PFSK-1 (cell line): ENCODE data around the gene MESD.

ENCODE experiments used
- FOXP2 ChIP-seq: optimal IDR thresholded peaks from 2 replicates; pipeline ENCODE3; 2011; ENCODE audit warnings: borderline replicate concordance, control low read depth, inconsistent platforms; ENCODE audit not compliant: insufficient read depth; ENCODE audit errors: extremely low read length, extremely low read depth
- POLR2AphosphoS5 ChIP-seq: IDR thresholded peaks from 2 replicates; pipeline ENCODE4 v1.6.1; 2012; ENCODE audit warnings: low read depth, mild to moderate bottlenecking, control low read depth, low read length, moderate library complexity
- REST ChIP-seq, 2 experiments: IDR thresholded peaks; 2 replicates each; pipeline versions ENCODE4 v1.6.1 to v1.8.0; 2011 to 2012; ENCODE audit warnings: low read depth in 2 of 2, low read length in 2 of 2, control low read depth in 1 of 2, inconsistent platforms in 1 of 2, mild to moderate bottlenecking in 1 of 2, moderate library complexity in 1 of 2; ENCODE audit not compliant: insufficient read depth in 1 of 2
- SIN3A ChIP-seq: IDR thresholded peaks from 2 replicates; pipeline ENCODE4 v1.6.1; 2012; ENCODE audit warnings: mild to moderate bottlenecking, low read length, moderate library complexity, borderline replicate concordance; ENCODE audit not compliant: insufficient read depth
- TAF1 ChIP-seq: IDR thresholded peaks from 2 replicates; pipeline ENCODE4 v1.6.1; 2012; ENCODE audit warnings: low read length, control low read depth, borderline replicate concordance; ENCODE audit not compliant: insufficient read depth

The MESD gene

GRCh38 chr15:81015621-81016488 is 26.2 kb upstream of the MESD start:
- TF ChIP-seq FOXP2 (no peak), SIN3A (no peak), REST (IDR thresholded peaks at IDR 0.05; ENCODE audit: insufficient read depth in 1 of 2, low read depth in 2 of 2, low read length in 2 of 2) (no peak), TAF1 (no peak), POLR2AphosphoS5 (no peak)

- TF ChIP-seq TAF1 (no peak), REST (IDR thresholded peaks at IDR 0.05; ENCODE audit: insufficient read depth in 1 of 2, low read depth in 2 of 2, low read length in 2 of 2) (no peak), FOXP2 (no peak), SIN3A (no peak), POLR2AphosphoS5 (no peak)
Observed at GRCh38 chr15:81014446-81015093, 25.0 kb upstream of the MESD start.

- no peak for TF ChIP-seq FOXP2
- TF ChIP-seq POLR2AphosphoS5: no peak
- no peak for TF ChIP-seq REST (IDR thresholded peaks at IDR 0.05; ENCODE audit: insufficient read depth in 1 of 2, low read depth in 2 of 2, low read length in 2 of 2)
- no peak for TF ChIP-seq SIN3A
- no peak for TF ChIP-seq TAF1
Observed at GRCh38 chr15:81013396-81013929, 23.8 kb upstream of the MESD start.

- TF ChIP-seq POLR2AphosphoS5 (no peak), TAF1 (no peak), FOXP2 (no peak), SIN3A (no peak), REST (IDR thresholded peaks at IDR 0.05; ENCODE audit: insufficient read depth in 1 of 2, low read depth in 2 of 2, low read length in 2 of 2) (no peak)
Observed at GRCh38 chr15:81012588-81012987, 23.0 kb upstream of the MESD start.
